ENCODE data around the gene CRTAP.

GRCh38 chr3:33071181-33071580, 42.6 kb upstream of the CRTAP start:
- TF ChIP-seq, protein P1, sequence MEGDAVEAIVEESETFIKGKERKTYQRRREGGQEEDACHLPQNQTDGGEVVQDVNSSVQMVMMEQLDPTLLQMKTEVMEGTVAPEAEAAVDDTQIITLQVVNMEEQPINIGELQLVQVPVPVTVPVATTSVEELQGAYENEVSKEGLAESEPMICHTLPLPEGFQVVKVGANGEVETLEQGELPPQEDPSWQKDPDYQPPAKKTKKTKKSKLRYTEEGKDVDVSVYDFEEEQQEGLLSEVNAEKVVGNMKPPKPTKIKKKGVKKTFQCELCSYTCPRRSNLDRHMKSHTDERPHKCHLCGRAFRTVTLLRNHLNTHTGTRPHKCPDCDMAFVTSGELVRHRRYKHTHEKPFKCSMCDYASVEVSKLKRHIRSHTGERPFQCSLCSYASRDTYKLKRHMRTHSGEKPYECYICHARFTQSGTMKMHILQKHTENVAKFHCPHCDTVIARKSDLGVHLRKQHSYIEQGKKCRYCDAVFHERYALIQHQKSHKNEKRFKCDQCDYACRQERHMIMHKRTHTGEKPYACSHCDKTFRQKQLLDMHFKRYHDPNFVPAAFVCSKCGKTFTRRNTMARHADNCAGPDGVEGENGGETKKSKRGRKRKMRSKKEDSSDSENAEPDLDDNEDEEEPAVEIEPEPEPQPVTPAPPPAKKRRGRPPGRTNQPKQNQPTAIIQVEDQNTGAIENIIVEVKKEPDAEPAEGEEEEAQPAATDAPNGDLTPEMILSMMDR (IDR thresholded peaks at IDR 0.05): no peak
- no peak for TF ChIP-seq POLR2A (IDR thresholded peaks at IDR 0.05)

All from uterus (tissue), 2 donors.